NT2/D1 (cell line): ENCODE results near the gene CCDC57.

ENCODE experiments used
- YY1 ChIP-seq: IDR thresholded peaks from 2 replicates; pipeline ENCODE4 v1.6.1; 2011; ENCODE audit not compliant: insufficient read length, insufficient read depth
- ZNF274 ChIP-seq: IDR thresholded peaks from 2 replicates; pipeline ENCODE4 v1.6.1; 2011; ENCODE audit warnings: mild to moderate bottlenecking, low read depth, low read length

- no peak for TF ChIP-seq YY1
- TF ChIP-seq ZNF274 = no peak
Observed at GRCh38 chr17:82103553-82104451, 108.8 kb downstream of the CCDC57 start.
